ENCODE measurements around the gene WNT3. TPM values are rescaled to one million over a fixed set of nuclear protein-coding genes. Genes with fewer than 3 reads are reported as not detected.

The WNT3 gene
- total RNA-seq, 1 experiment from 2014 or later: 5.5 TPM

DNA sequence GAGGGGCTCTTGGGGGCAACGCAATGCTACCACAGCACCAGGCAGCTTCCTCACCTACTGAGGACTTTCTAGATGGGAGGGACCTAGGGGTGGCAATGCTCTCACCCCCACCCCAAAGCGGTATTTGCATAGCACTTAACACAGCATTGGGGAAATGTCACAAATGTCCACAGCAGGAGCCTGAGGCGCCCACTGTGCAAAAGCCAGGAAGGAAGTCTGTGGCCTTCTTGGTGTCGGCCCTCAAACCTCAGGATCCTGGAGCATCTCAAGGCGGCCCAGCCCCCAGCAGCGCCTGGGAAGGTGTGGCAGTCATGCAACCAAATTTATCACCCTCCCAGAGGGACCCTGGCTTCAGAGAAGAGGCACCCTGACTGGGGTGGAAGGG is 45.3 kb downstream of the WNT3 start:
- Histone ChIP-seq H3K36me3 (ENCODE audit: control insufficient read depth in 1 of 2, insufficient read depth in 2 of 2, low read length in 2 of 2) (no peaks in the 10 kb centered on the region), H3K9me3 (ENCODE audit: control insufficient read depth in 1 of 2, insufficient read depth in 1 of 2, low read depth in 1 of 2, low read length in 2 of 2) (no peaks in the 10 kb centered on the region), H3K4me2 (ENCODE audit: low read length) (no peak overlapping the region; the same call in 1 of the 2 replicates), H3K9ac (ENCODE audit: low read length) (no peak overlapping the region), H2AFZ (ENCODE audit: low read depth, low read length, poor library complexity, severe bottlenecking) (no peak overlapping the region), H3K4me1 (ENCODE audit: control insufficient read depth in 1 of 2, insufficient read depth in 2 of 2, low read length in 2 of 2) (peaks cover 24 to 62% of the 10 kb centered on the region in 2 experiments), H3K27ac (ENCODE audit: low read depth, low read length) (no peak overlapping the region), H3K27me3 (ENCODE audit: insufficient read depth, low read length) (no peaks in the 10 kb centered on the region), H3K4me3 (replicated peaks in 1 of 2; ENCODE audit: low read depth in 1 of 2, low read length in 2 of 2) (no peak overlapping the region), H3K79me2 (ENCODE audit: insufficient read depth, low read length) (no peaks in the 10 kb centered on the region), H4K20me1 (ENCODE audit: insufficient read depth) (no peaks in the 10 kb centered on the region), H3K9me2 (ENCODE audit: insufficient read depth) (no peaks in the 10 kb centered on the region)
- CTCF ChIA-PET: interaction anchor here (1.4 kb wide), 1 partner anchor 10 kb away, joined by 5 read pairs; no protein-coding TSS in a partner anchor
- intact Hi-C loops (cut with micrococcal nuclease): no loop called here
- ATAC-seq: no peak
- no peak for TF ChIP-seq ZFX (IDR thresholded peaks at IDR 0.05)
- TF ChIP-seq SP1 (IDR thresholded peaks at IDR 0.05; ENCODE audit: low read depth): no peak
- TF ChIP-seq, protein P1, sequence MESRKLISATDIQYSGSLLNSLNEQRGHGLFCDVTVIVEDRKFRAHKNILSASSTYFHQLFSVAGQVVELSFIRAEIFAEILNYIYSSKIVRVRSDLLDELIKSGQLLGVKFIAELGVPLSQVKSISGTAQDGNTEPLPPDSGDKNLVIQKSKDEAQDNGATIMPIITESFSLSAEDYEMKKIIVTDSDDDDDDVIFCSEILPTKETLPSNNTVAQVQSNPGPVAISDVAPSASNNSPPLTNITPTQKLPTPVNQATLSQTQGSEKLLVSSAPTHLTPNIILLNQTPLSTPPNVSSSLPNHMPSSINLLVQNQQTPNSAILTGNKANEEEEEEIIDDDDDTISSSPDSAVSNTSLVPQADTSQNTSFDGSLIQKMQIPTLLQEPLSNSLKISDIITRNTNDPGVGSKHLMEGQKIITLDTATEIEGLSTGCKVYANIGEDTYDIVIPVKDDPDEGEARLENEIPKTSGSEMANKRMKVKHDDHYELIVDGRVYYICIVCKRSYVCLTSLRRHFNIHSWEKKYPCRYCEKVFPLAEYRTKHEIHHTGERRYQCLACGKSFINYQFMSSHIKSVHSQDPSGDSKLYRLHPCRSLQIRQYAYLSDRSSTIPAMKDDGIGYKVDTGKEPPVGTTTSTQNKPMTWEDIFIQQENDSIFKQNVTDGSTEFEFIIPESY (IDR thresholded peaks at IDR 0.05; ENCODE audit: extremely low read depth, insufficient replicate concordance, low read length): no peak
- no TSS peak for BruUV-seq (replicated peaks)
- RAD21 ChIA-PET (ENCODE audit: low non-redundant PET in 1 of 2, low total read pairs in 2 of 2, uncharacterized antibody in 2 of 2, unreplicated experiment in 2 of 2): no interaction called here
- POLR2A ChIA-PET: no interaction called here
- no peak for DNase-seq (ENCODE audit: low read depth, low spot score)

DNA sequence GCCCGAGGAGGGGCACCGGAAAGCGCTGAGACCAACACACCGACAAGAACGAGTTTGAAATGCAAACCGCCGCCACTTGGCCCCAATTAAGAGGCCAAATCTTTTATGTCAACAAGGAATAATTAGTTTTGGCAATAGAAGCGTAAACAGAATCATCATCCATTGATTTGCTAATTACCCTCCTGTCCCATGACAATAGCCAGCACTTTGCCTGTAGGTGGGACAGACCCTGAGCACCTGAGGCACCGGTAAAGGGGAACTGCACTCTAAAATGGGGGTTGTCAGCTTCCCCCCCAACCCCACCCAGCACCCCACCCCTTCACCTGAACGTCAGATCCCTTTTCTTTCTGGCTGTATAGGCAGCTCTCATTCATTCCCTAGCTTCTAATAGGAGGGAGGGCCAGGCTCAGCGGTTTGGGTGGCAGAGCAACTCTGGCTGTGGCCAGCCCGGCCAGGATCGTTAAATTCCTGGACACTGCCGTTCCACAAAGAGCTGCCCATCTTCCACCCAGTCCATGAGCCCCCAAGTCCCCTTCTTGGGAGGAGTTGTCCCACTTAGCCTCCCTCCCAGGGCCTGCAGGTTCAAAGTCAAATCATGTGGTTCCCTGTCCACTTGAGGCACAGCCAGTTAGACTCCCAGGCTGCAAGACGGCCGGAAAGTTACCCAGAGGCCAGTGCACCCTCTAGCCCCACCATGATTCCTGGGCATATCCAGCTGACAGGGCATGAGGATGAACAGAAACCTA is 45.8 kb downstream of the WNT3 start:
- peak overlapping the region; percentile 79 for H3K9ac ChIP-seq (ENCODE audit: low read length)
- intact Hi-C loops (cut with micrococcal nuclease): no loop called here
- peak overlapping the region; percentile 24 for H2AFZ ChIP-seq (ENCODE audit: low read depth, low read length, poor library complexity, severe bottlenecking)
- H3K4me3 ChIP-seq (replicated peaks in 1 of 2; ENCODE audit: low read depth in 1 of 2, low read length in 2 of 2): peak overlapping the region; percentile 53 to 73
- no peaks in the 10 kb centered on the region for H3K79me2 ChIP-seq (ENCODE audit: insufficient read depth, low read length)
- no peaks in the 10 kb centered on the region for H3K9me2 ChIP-seq (ENCODE audit: insufficient read depth)
- TF ChIP-seq ZNF274 (IDR thresholded peaks at IDR 0.05; ENCODE audit: low read depth, low read length) (no peak), POLR2AphosphoS5 (IDR thresholded peaks at IDR 0.05; ENCODE audit: low read depth, low read length) (no peak), EZH2 (IDR thresholded peaks at IDR 0.05) (no peak)
- DNase-seq (ENCODE audit: low read depth, low spot score) (no peak), ATAC-seq (no peak)
- no peaks in the 10 kb centered on the region for H4K20me1 ChIP-seq (ENCODE audit: insufficient read depth)
- H3K36me3 ChIP-seq (ENCODE audit: control insufficient read depth in 1 of 2, insufficient read depth in 2 of 2, low read length in 2 of 2): no peaks in the 10 kb centered on the region
- H3K4me1 ChIP-seq (ENCODE audit: control insufficient read depth in 1 of 2, insufficient read depth in 2 of 2, low read length in 2 of 2): peaks cover 24 to 68% of the 10 kb centered on the region in 2 experiments
- H3K27me3 ChIP-seq (ENCODE audit: insufficient read depth, low read length): no peaks in the 10 kb centered on the region
- RAD21 ChIA-PET (ENCODE audit: low non-redundant PET in 1 of 2, low total read pairs in 2 of 2, uncharacterized antibody in 2 of 2, unreplicated experiment in 2 of 2): no interaction called here
- no TSS peak for BruUV-seq (replicated peaks)
- POLR2A ChIA-PET: no interaction called here
- peak overlapping the region; percentile 91 for H3K4me2 ChIP-seq (ENCODE audit: low read length)
- no peaks in the 10 kb centered on the region for H3K9me3 ChIP-seq (ENCODE audit: control insufficient read depth in 1 of 2, insufficient read depth in 1 of 2, low read depth in 1 of 2, low read length in 2 of 2)
- CTCF ChIA-PET: no interaction called here
- H3K27ac ChIP-seq (ENCODE audit: low read depth, low read length): peak overlapping the region; percentile 54

All from HCT116 (cell line).